Kidney (tissue), 14 donors: ENCODE results near the gene EHBP1. TPM values are rescaled to one million over a fixed set of nuclear protein-coding genes. Genes with fewer than 3 reads are reported as not detected.

Experiments used
- DNase-seq, 5 donors: peaks; one replicate each; pipeline ENCODE4 v3.0.0-alpha.2; 2013 to 2020
- FAIRE-seq: peaks from 2 replicates; lab custom pipeline; 2012; peaks lifted over from hg19 to GRCh38; lab: Jason Lieb, UNC
- H3K27ac ChIP-seq, 2 donors: one replicate each; pipeline ENCODE4 v1.7.0; 2013; ENCODE audit warnings: low read depth in 2 of 2, low read length in 2 of 2, inconsistent platforms in 1 of 2
- H3K27me3 ChIP-seq: one replicate; pipeline ENCODE4 v1.7.1; 2013; ENCODE audit warnings: low read length, inconsistent platforms; ENCODE audit not compliant: control insufficient read depth, insufficient read depth
- H3K36me3 ChIP-seq, 3 donors: one replicate each; pipeline versions ENCODE4 v1.7.0 to v1.7.1; 2013; ENCODE audit warnings: low read length in 3 of 3, control low read depth in 1 of 3, inconsistent platforms in 1 of 3; ENCODE audit not compliant: insufficient read depth in 3 of 3, control insufficient read depth in 2 of 3
- H3K4me1 ChIP-seq, 3 donors: one replicate each; pipeline versions ENCODE4 v1.7.0 to v1.7.1; 2013; ENCODE audit warnings: low read length in 3 of 3, inconsistent platforms in 1 of 3, low read depth in 1 of 3; ENCODE audit not compliant: control insufficient read depth in 2 of 3, insufficient read depth in 2 of 3
- H3K4me3 ChIP-seq, 3 donors: one replicate each; pipeline versions ENCODE4 v1.7.0 to v1.8.1; 2013; ENCODE audit warnings: low read length in 3 of 3, control low read depth in 1 of 3, inconsistent platforms in 1 of 3
- H3K9ac ChIP-seq, 3 donors: one replicate each; pipeline versions ENCODE4 v1.7.0 to v1.7.1; 2013; ENCODE audit warnings: low read length in 3 of 3, control low read depth in 1 of 3, inconsistent platforms in 1 of 3
- H3K9me3 ChIP-seq, 3 donors: one replicate each; pipeline versions ENCODE4 v1.7.0 to v1.7.1; 2013; ENCODE audit warnings: low read length in 3 of 3, control low read depth in 1 of 3, inconsistent platforms in 1 of 3; ENCODE audit not compliant: control insufficient read depth in 2 of 3, insufficient read depth in 1 of 3
- intact Hi-C: fragments of 100-400 bp; cut with DNase I; formaldehyde crosslinking; loops from one replicate; pipeline ENCODE4 v1.11.1; 2022
- polyA plus RNA-seq: library from polyadenylated mRNA; stranded (reverse); fragments of 350-450 nt; fragmentation: Illumina TruSeq; extraction: RNeasy Lipid Tissue Mini Kit (QIAGEN cat#74804); gene quantifications from one replicate; pipeline ENCODE4 v1.2.3, GENCODE V29; 2014; ENCODE audit warnings: low read depth, low replicate concordance; ENCODE audit not compliant: insufficient read depth
- total RNA-seq: library from RNA; stranded (reverse); fragmentation: NEBNext Ultra II Directional; extraction: Animal tissue kit (Norgen Biotek cat#: 25700); gene quantifications from one replicate; pipeline ENCODE4 v1.2.1, GENCODE V29; 2021
- TF ChIP-seq, protein P1 (sequence below): IDR thresholded peaks from 3 replicates; pipeline ENCODE4 v1.5.1; 2012; ENCODE audit warnings: mild to moderate bottlenecking, moderate library complexity, borderline replicate concordance; ENCODE audit not compliant: insufficient read depth; ENCODE audit errors: extremely low read depth
- donor health status: control.
- donor health status: control.
- donor health status: control.
- donor health status: control.
- donor health status: control.
- donor health status: DM: yes; HTN: yes; CAD: no.
- donor health status: Normal renal cell carcinoma (clear cell type).

The EHBP1 gene
- total and polyA plus RNA-seq, 2 donors from 2014 or later: 12.5 to 42.7 TPM

- no peaks in the 10 kb centered on the region for H3K27me3 ChIP-seq
- H3K4me1 ChIP-seq: no peaks in the 10 kb centered on the region
- H3K36me3 ChIP-seq: no peaks in the 10 kb centered on the region
- no peak overlapping the region for H3K4me3 ChIP-seq
- intact Hi-C loops: no loop called here
- no peak overlapping the region for H3K9ac ChIP-seq
- DNase-seq (no peak), FAIRE-seq (no peak)
- peaks cover 0 to 2% (median 0%) of the 10 kb centered on the region in 3 donors for H3K9me3 ChIP-seq
- TF ChIP-seq, protein P1, sequence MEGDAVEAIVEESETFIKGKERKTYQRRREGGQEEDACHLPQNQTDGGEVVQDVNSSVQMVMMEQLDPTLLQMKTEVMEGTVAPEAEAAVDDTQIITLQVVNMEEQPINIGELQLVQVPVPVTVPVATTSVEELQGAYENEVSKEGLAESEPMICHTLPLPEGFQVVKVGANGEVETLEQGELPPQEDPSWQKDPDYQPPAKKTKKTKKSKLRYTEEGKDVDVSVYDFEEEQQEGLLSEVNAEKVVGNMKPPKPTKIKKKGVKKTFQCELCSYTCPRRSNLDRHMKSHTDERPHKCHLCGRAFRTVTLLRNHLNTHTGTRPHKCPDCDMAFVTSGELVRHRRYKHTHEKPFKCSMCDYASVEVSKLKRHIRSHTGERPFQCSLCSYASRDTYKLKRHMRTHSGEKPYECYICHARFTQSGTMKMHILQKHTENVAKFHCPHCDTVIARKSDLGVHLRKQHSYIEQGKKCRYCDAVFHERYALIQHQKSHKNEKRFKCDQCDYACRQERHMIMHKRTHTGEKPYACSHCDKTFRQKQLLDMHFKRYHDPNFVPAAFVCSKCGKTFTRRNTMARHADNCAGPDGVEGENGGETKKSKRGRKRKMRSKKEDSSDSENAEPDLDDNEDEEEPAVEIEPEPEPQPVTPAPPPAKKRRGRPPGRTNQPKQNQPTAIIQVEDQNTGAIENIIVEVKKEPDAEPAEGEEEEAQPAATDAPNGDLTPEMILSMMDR: no peak
- no peak overlapping the region for H3K27ac ChIP-seq
These were observed 386.9 kb downstream of the EHBP1 start for GRCh38 chr2:63092401-63092800.

GRCh38 chr2:63092857-63093256, 387.3 kb downstream of the EHBP1 start:
- no peak overlapping the region for H3K27ac ChIP-seq
- H3K27me3 ChIP-seq: no peaks in the 10 kb centered on the region
- TF ChIP-seq, protein P1: no peak
- H3K4me3 ChIP-seq: no peak overlapping the region
- no peak overlapping the region for H3K9ac ChIP-seq
- H3K36me3 ChIP-seq: no peaks in the 10 kb centered on the region
- intact Hi-C loops: no loop called here
- DNase-seq (no peak), FAIRE-seq (no peak)
- peaks cover 0 to 2% (median 0%) of the 10 kb centered on the region in 3 donors for H3K9me3 ChIP-seq
- H3K4me1 ChIP-seq: no peaks in the 10 kb centered on the region

DNA sequence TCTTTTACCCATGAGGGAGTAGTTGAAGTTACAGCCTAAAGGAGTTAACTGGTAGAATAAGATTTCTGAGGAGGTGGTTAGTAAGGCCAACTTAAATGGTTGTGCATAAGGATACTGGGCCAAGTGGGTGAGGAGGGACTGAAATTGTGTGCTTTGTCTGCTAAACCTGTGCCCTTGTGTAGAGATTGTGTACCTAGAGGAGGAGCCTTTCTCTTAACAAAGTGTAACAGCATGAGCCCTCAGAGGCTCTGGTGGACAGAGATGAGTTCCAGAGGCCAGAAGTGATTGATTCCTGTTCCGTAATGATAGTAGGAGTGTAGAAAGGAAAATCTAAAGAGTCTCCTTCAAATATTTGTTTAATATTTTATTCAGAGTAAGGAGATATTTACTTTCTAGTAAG, 388.0 kb downstream of the EHBP1 start:
- no peaks in the 10 kb centered on the region for H3K36me3 ChIP-seq
- no peak for FAIRE-seq
- peaks cover 0 to 2% (median 0%) of the 10 kb centered on the region in 3 donors for H3K9me3 ChIP-seq
- intact Hi-C loops: no loop called here
- H3K9ac ChIP-seq: no peak overlapping the region
- TF ChIP-seq, protein P1: no peak
- no peak overlapping the region for H3K4me3 ChIP-seq
- H3K27ac ChIP-seq: no peak overlapping the region
- no peaks in the 10 kb centered on the region for H3K4me1 ChIP-seq
- H3K27me3 ChIP-seq: no peaks in the 10 kb centered on the region
- no peak for DNase-seq

Other genes starting within 250 kb of the EHBP1 start
- 3.2 TPM for gene TMEM17, start 199.5 kb upstream of the EHBP1 start, total RNA-seq
- 4.2 TPM for gene TMEM17, start 199.5 kb upstream of the EHBP1 start, polyA plus RNA-seq